GM18505 (cell line): Measurements from ENCODE around the gene ZNF385B.

Experiments used
- ATAC-seq: cut with Tn5 transposase; IDR thresholded peaks from one replicate; pipeline ENCODE4 v1.9.1; 2021; ENCODE audit not compliant: unreplicated experiment
- POLR2A ChIP-seq: IDR thresholded peaks from 4 replicates; pipeline ENCODE4 v1.6.1; 2011; ENCODE audit warnings: borderline replicate concordance; ENCODE audit not compliant: insufficient read depth, insufficient read length; ENCODE audit errors: extremely low read depth

Gene ZNF385B

GRCh38 chr2:179561702-179562101, 299.7 kb downstream of the ZNF385B start:
- no peak for TF ChIP-seq POLR2A
- ATAC-seq: no peak

DNA sequence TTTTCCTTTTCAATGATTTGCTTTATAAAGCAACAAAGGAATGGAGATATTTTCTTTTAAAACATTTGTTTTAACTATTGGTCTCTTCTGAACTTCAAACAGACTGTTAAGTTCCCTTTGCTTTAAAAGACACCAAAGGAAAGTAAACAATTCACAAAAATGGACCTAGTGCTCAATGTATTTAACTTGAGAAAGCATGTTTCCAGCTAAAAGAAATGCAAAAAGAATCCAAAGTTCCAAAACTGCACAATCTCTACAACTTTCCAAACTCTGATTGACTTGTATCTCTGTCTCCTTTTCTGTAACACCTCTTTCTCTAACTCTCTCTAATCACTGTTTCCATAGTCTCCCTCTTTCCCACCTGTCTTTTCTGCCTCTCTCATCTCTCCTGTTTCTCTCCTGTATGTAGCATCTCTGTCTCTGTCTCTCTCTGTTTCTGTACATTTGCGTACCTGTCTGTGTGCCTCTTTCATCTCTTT, 301.1 kb downstream of the ZNF385B start:
- no peak for TF ChIP-seq POLR2A
- ATAC-seq: no peak

DNA sequence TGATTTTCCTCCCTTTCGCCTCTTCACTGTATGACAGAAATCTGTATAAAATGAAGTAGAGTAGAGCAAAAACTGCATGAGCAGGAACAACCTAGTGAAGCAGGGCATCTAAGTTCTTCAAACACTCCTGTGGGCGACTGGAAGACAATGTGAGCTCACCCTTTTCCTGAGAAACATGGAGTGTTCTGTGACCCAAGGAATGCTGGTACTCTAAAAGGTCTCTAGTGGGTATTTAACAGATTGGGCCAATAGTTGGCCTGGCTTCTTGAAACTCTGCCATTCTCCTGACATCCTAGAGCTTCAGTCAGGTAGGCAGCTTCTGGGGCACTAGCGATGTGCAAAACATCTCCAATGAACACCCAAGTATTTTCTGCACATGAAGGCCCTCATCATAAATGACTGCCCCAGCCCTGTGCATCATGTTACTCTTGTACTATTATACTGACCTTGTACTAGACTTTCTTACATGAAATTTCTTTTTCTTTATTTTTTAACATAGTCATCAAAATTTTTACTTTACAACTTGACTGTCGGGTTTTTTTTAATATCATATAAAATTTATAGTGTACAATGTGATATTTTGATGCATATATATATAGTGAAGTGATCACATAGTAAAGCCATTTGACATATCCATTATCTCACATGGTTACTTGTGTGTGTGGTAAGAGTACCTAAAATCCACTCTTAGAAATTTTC, 302.2 kb downstream of the ZNF385B start:
- no peak for TF ChIP-seq POLR2A
- no peak for ATAC-seq

- no peak for ATAC-seq
- no peak for TF ChIP-seq POLR2A
These were observed 303.1 kb downstream of the ZNF385B start for GRCh38 chr2:179558010-179558934.

GRCh38 chr2:179556425-179556824, 305.0 kb downstream of the ZNF385B start:
- no peak for TF ChIP-seq POLR2A

DNA sequence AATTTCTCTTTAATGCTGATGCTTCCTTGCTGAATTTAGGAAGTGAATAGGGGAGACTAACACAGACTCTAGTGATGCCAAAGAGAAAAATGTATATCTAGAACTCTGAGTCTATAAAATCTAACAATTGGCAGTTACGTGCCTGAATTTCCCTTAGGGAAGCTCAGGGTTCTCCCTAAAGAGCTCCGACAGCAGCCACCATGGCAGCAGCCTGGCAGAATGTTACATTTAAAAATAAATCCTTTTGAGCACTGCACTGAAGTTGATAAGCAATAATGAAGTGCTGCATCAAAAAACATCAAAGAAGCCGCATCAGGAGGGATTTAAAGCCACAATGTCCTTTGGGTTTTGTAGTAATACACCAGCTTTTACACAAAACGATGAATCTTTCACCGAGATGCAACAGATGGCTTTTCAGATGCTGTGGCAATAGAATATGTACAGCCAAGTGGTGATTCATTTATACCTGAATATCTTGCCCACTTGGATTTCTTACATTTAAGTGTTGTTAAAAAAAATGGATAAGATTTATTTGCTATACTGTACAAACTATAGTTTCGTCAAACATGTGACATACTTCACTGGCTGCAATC, 305.6 kb downstream of the ZNF385B start:
- no peak for ATAC-seq
- TF ChIP-seq POLR2A: no peak

More at GRCh38 chr2:179556425-179556824, 305.0 kb downstream of the ZNF385B start:
- ATAC-seq: no peak

DNA sequence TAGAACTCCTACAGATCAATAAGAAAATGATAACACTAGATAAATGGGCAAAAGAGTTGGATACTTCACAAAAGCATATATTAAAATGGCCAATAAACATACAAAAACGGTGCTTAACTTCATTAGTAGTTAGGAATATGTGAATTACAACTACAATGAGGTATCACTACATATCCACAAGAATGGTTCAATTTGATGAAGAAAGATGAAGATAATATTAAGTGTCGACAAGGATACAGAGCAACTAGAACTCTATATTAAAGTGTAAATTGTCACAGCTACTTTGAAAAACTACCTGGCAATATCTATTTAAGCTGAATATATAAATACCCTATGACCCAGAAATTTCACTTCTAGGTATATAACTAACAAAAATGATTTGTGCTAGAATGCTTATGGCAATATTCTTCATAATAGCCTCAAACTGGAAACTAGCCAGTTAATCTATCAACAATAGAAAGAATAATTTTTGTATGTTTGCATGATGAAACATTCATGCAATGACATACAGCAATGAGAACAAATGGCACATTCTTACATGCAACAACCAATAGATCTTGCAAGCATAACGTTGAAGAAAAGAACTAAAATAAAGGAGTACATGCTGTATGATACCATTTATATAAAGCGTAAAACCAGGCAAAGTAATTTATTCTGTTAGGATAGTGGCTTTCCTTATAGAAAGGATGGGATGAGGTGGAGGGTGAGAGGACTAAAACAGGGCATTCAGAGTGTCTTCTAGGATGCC, 306.6 kb downstream of the ZNF385B start:
- ATAC-seq: no peak
- TF ChIP-seq POLR2A: no peak

DNA sequence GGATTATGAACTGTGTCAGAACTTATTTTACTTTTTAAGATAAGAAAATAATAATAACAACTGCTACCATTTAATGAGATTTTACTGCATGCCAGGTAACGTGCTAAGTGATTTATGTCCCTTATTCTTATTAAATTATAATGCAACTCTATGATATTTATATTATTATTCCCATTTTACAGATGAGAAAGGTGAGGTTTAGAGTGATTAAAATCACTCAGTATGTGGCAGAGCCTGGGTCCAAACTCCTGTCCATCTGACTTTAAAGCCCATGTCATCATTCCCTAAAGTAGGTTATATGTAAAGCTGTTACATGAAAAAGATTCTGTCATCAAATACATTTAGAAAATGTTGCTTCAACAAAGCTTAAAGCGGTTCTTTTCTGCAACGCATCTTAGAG, 308.0 kb downstream of the ZNF385B start:
- no peak for TF ChIP-seq POLR2A
- no peak for ATAC-seq

- no peak for ATAC-seq
- no peak for TF ChIP-seq POLR2A
These were observed 309.8 kb downstream of the ZNF385B start for GRCh38 chr2:179551539-179552045.

DNA sequence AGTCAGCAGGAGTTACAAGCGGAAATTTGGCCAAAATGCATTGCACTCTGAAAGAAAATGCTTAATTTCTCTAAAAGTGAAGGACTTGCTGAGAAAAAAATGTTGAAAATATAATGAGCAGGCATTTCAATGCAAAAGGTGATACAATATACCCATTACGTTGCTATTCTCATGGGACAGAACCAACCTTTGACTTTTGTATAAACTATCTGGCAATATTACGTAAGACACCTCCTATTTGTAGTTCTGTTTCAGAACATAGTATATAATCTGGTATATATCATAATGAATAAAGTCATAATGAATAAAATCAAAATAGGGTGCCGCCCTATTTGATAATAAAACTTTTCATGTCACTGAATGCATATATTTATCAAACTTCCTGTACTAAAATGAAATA, 310.6 kb downstream of the ZNF385B start:
- no peak for TF ChIP-seq POLR2A
- ATAC-seq: no peak

- ATAC-seq: no peak
- no peak for TF ChIP-seq POLR2A
These were observed 311.2 kb downstream of the ZNF385B start for GRCh38 chr2:179550214-179550613.

DNA sequence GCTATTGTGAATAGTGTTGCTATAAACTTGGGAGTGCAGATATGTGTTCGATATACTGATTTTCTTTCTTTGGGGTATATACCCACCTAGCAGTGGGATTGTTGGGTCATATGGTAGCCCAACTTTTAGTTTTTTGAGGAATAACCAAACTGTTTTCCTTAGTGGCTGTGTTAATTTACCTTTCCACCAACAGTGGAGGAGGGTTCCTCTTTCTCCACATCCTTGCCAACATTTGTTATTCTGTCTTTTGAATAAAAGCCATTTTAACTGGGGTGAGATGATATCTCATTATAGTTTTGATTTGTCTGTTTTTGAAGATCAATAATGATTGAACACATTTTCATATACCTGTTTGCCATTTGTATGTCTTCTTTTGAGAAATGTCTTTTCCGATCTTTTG, 314.8 kb downstream of the ZNF385B start:
- TF ChIP-seq POLR2A: no peak
- no peak for ATAC-seq

DNA sequence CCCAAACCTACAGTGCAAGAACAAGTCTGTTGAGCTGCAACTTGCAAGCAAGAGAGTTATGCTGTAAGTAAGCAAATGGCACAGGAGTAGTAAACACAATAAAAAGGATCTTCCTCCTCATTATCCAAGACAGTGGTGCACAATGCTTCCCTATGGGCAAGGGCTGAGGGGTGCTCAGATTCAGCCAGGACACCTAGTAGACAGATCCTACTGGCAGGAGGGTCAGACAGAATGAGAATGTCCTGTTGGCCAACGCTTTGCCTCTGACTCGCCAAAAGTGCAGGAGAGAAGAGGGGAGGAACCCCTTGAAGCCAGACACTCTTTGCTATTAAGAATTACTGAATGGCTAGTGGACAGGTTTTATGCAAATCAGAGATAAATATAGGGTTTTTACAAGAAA, 316.4 kb downstream of the ZNF385B start:
- no peak for ATAC-seq

DNA sequence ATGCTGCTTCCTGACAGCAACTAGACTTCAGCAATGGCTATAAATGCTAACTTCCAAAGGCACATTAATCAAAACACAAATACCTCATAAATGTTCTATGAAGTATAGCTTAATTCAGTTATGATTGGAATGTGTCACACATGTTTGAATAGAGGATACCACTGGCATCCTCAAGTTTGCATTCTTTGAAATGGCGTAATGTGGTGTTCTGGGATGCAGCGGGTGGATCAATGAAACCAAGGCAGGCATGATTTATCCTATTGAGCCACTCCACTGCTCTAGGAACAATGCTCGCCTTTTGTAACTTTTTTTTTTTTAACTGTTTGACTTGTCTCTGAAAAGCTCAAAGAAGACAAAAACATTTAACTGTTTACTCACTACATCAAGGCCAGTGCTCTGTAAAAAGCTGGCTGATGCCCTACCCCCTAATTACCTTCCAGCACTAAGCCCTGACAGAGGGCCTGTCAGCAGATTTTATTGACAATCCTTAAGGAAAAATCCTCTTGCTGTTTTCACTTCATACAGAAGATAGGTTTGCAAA, 318.0 kb downstream of the ZNF385B start:
- TF ChIP-seq POLR2A: no peak
- ATAC-seq: no peak

More for the DNA sequence above, 316.4 kb downstream of the ZNF385B start:
- no peak for TF ChIP-seq POLR2A
